SK-N-SH treated with all-trans-retinoic acid at 6 μM for 48 hours (cell line): ENCODE results near the gene FAM20C.

Experiments
- ATAC-seq: fragments of 200-7000 bp; cut with Tn5 transposase; 3 replicates; pipeline ENCODE4 v1.9.1; 2020; ENCODE audit warnings: mild to moderate bottlenecking, moderate library complexity
- ARNTL ChIP-seq: fragments of 450-650 bp; formaldehyde crosslinking; IDR thresholded peaks from 2 replicates; pipeline ENCODE4 v1.5.0; 2020; ENCODE audit warnings: low read depth, mild to moderate bottlenecking, moderate library complexity, borderline replicate concordance
- BACH2 ChIP-seq: fragments of 250-450 bp; sonication (Bioruptor Pico); IDR thresholded peaks from 2 replicates; pipeline ENCODE4 v1.9.0; 2021; ENCODE audit warnings: mild to moderate bottlenecking, borderline replicate concordance
- CSDC2 ChIP-seq: fragments of 250-450 bp; sonication (Bioruptor Pico); IDR thresholded peaks from 2 replicates; pipeline ENCODE4 v1.5.0; 2020; ENCODE audit warnings: mild to moderate bottlenecking, moderate library complexity
- CSRNP3 ChIP-seq: fragments of 250-450 bp; sonication (Bioruptor Pico); IDR thresholded peaks from 2 replicates; pipeline ENCODE4 v1.5.1; 2021; ENCODE audit warnings: mild to moderate bottlenecking, moderate library complexity
- ESRRG ChIP-seq: fragments of 250-450 bp; sonication (Bioruptor Pico); IDR thresholded peaks from 2 replicates; pipeline ENCODE4 v1.6.1; 2021; ENCODE audit warnings: mild to moderate bottlenecking
- ISL1 ChIP-seq: fragments of 250-450 bp; sonication (Bioruptor Pico); IDR thresholded peaks from 2 replicates; pipeline ENCODE4 v2.1.2; 2022; ENCODE audit warnings: mild to moderate bottlenecking, moderate library complexity
- OSR1 ChIP-seq: fragments of 250-450 bp; sonication (Bioruptor Pico); IDR thresholded peaks from 2 replicates; pipeline ENCODE4 v1.8.0; 2022; ENCODE audit warnings: moderate library complexity, mild to moderate bottlenecking, inconsistent platforms
- RARB ChIP-seq: fragments of 250-450 bp; sonication (Bioruptor Pico); IDR thresholded peaks from 2 replicates; pipeline ENCODE4 v1.8.0; 2021; ENCODE audit warnings: mild to moderate bottlenecking, moderate library complexity
- SNAI2 ChIP-seq: fragments of 250-450 bp; sonication (Bioruptor Pico); IDR thresholded peaks from 2 replicates; pipeline ENCODE4 v1.5.0; 2020; ENCODE audit warnings: mild to moderate bottlenecking, moderate library complexity
- TCF4 ChIP-seq: fragments of 250-450 bp; sonication (Bioruptor Pico); IDR thresholded peaks from 2 replicates; pipeline ENCODE4 v1.8.0; 2021; ENCODE audit warnings: mild to moderate bottlenecking, moderate library complexity, borderline replicate concordance
- TOX ChIP-seq: fragments of 250-450 bp; sonication (Bioruptor Pico); IDR thresholded peaks from 2 replicates; pipeline ENCODE4 v1.8.0; 2021; ENCODE audit warnings: mild to moderate bottlenecking, moderate library complexity, borderline replicate concordance
- ZC3H10 ChIP-seq: fragments of 250-450 bp; sonication (Bioruptor Pico); IDR thresholded peaks from 2 replicates; pipeline ENCODE4 v1.5.1; 2021; ENCODE audit warnings: mild to moderate bottlenecking, moderate library complexity
- ZFP3 ChIP-seq: fragments of 250-450 bp; sonication (Bioruptor Pico); IDR thresholded peaks from 2 replicates; pipeline ENCODE4 v1.5.0; 2020; ENCODE audit warnings: mild to moderate bottlenecking, moderate library complexity
- ZFP30 ChIP-seq: fragments of 450-650 bp; formaldehyde crosslinking; IDR thresholded peaks from 2 replicates; pipeline ENCODE4 v1.5.0; 2022; ENCODE audit warnings: mild to moderate bottlenecking, moderate library complexity
- ZNF565 ChIP-seq: fragments of 450-650 bp; formaldehyde crosslinking; conservative IDR thresholded peaks from 2 replicates; pipeline ENCODE4 v1.5.0; 2020; ENCODE audit warnings: low read depth, mild to moderate bottlenecking, moderate library complexity
- ZNF8 ChIP-seq: fragments of 450-650 bp; formaldehyde crosslinking; IDR thresholded peaks from 2 replicates; pipeline ENCODE4 v1.5.0; 2020; ENCODE audit warnings: mild to moderate bottlenecking, moderate library complexity
- TF ChIP-seq, protein P1 (sequence below): fragments of 250-450 bp; sonication (Bioruptor Pico); IDR thresholded peaks from 2 replicates; pipeline ENCODE4 v1.8.0; 2021; ENCODE audit warnings: low read depth, mild to moderate bottlenecking, moderate library complexity, borderline replicate concordance
- TF ChIP-seq, protein P2 (sequence below): fragments of 250-450 bp; sonication (Bioruptor Pico); IDR thresholded peaks from 2 replicates; pipeline ENCODE4 v1.5.1; 2020; ENCODE audit warnings: low read depth, mild to moderate bottlenecking, moderate library complexity
- TF ChIP-seq, protein P3 (sequence below): fragments of 250-450 bp; sonication (Bioruptor Pico); IDR thresholded peaks from 2 replicates; pipeline ENCODE4 v1.5.0; 2020; ENCODE audit warnings: mild to moderate bottlenecking, moderate library complexity
- TF ChIP-seq, protein P4 (sequence below): fragments of 250-450 bp; sonication (Bioruptor Pico); IDR thresholded peaks from 2 replicates; pipeline ENCODE4 v1.8.0; 2020; ENCODE audit warnings: mild to moderate bottlenecking, moderate library complexity, borderline replicate concordance

Gene FAM20C

GRCh38 chr7:167976-168791 lies 24.2 kb upstream of the FAM20C start:
- no peak for ATAC-seq
- TF ChIP-seq TOX (CRISPR knock-in tag), result no peak
- TF ChIP-seq CSDC2, result no peak
- TF ChIP-seq RARB, result no peak
- no peak for TF ChIP-seq ZFP30 (CRISPR knock-in tag)
- TF ChIP-seq, protein P1, sequence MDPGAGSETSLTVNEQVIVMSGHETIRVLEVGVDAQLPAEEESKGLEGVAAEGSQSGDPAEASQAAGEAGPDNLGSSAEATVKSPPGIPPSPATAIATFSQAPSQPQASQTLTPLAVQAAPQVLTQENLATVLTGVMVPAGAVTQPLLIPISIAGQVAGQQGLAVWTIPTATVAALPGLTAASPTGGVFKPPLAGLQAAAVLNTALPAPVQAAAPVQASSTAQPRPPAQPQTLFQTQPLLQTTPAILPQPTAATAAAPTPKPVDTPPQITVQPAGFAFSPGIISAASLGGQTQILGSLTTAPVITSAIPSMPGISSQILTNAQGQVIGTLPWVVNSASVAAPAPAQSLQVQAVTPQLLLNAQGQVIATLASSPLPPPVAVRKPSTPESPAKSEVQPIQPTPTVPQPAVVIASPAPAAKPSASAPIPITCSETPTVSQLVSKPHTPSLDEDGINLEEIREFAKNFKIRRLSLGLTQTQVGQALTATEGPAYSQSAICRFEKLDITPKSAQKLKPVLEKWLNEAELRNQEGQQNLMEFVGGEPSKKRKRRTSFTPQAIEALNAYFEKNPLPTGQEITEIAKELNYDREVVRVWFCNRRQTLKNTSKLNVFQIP (CRISPR knock-in tag), result no peak
- TF ChIP-seq SNAI2 (CRISPR knock-in tag), result no peak
- no peak for TF ChIP-seq ZC3H10 (CRISPR knock-in tag)
- no peak for TF ChIP-seq ZNF8 (CRISPR knock-in tag)
- TF ChIP-seq ISL1 (CRISPR knock-in tag), result no peak
- TF ChIP-seq ESRRG (CRISPR knock-in tag), result no peak

DNA sequence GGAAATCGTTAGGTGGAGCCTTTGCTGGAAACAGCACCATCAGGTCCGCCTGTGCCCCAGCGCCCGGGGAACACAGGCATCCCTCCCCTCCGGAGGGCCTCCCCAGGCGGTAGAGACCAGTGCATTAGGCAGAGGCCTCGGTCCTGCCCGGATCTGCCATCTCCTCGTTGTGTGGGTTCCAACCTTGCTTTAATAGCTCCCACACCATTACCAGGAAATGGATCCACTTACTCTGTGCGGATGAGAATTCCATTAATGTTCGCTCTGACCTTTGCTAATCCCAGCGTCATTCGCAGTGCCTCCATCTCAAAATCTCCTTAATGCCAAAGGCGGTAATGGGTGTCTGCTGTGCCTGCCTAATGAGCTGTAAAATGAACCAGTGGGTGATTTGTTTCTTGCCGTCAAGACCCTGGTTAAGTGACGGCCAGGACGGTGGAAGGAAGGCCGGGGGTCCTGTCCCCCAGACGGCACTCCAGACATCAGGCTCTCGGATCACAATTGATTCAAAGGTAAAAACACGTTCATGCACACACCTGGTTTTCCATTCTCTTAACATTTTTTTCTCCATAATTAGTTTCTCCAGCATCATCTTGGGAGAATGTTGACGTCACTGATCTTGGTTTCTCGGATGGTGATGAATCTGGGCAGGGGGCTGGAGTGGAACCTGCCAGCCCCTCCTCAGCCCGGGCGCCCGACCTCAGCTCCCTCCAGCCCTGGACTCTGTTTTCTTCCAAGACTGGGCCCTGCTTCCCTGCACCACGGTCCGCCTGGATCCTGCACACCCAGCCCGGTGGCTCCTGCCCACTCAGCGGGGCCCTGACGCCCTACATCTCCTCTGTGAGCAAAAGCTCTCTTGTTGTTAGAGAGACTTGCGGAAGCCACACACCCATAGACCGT lies 22.8 kb upstream of the FAM20C start:
- TF ChIP-seq, protein P2, sequence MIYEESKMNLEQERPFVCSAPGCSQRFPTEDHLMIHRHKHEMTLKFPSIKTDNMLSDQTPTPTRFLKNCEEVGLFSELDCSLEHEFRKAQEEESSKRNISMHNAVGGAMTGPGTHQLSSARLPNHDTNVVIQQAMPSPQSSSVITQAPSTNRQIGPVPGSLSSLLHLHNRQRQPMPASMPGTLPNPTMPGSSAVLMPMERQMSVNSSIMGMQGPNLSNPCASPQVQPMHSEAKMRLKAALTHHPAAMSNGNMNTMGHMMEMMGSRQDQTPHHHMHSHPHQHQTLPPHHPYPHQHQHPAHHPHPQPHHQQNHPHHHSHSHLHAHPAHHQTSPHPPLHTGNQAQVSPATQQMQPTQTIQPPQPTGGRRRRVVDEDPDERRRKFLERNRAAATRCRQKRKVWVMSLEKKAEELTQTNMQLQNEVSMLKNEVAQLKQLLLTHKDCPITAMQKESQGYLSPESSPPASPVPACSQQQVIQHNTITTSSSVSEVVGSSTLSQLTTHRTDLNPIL (CRISPR knock-in tag), result no peak
- TF ChIP-seq OSR1 (CRISPR knock-in tag), result no peak
- TF ChIP-seq TCF4 (CRISPR knock-in tag), result no peak
- TF ChIP-seq, protein P3, sequence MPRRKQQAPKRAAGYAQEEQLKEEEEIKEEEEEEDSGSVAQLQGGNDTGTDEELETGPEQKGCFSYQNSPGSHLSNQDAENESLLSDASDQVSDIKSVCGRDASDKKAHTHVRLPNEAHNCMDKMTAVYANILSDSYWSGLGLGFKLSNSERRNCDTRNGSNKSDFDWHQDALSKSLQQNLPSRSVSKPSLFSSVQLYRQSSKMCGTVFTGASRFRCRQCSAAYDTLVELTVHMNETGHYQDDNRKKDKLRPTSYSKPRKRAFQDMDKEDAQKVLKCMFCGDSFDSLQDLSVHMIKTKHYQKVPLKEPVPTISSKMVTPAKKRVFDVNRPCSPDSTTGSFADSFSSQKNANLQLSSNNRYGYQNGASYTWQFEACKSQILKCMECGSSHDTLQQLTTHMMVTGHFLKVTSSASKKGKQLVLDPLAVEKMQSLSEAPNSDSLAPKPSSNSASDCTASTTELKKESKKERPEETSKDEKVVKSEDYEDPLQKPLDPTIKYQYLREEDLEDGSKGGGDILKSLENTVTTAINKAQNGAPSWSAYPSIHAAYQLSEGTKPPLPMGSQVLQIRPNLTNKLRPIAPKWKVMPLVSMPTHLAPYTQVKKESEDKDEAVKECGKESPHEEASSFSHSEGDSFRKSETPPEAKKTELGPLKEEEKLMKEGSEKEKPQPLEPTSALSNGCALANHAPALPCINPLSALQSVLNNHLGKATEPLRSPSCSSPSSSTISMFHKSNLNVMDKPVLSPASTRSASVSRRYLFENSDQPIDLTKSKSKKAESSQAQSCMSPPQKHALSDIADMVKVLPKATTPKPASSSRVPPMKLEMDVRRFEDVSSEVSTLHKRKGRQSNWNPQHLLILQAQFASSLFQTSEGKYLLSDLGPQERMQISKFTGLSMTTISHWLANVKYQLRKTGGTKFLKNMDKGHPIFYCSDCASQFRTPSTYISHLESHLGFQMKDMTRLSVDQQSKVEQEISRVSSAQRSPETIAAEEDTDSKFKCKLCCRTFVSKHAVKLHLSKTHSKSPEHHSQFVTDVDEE (CRISPR knock-in tag), result no peak
- TF ChIP-seq ZNF565 (CRISPR knock-in tag), result no peak
- no peak for TF ChIP-seq ZFP3 (CRISPR knock-in tag)
- TF ChIP-seq ARNTL (CRISPR knock-in tag), result no peak
- no peak for TF ChIP-seq ESRRG (CRISPR knock-in tag)
- TF ChIP-seq SNAI2 (CRISPR knock-in tag), result no peak
- TF ChIP-seq CSRNP3 (CRISPR knock-in tag), result no peak
- TF ChIP-seq, protein P4, sequence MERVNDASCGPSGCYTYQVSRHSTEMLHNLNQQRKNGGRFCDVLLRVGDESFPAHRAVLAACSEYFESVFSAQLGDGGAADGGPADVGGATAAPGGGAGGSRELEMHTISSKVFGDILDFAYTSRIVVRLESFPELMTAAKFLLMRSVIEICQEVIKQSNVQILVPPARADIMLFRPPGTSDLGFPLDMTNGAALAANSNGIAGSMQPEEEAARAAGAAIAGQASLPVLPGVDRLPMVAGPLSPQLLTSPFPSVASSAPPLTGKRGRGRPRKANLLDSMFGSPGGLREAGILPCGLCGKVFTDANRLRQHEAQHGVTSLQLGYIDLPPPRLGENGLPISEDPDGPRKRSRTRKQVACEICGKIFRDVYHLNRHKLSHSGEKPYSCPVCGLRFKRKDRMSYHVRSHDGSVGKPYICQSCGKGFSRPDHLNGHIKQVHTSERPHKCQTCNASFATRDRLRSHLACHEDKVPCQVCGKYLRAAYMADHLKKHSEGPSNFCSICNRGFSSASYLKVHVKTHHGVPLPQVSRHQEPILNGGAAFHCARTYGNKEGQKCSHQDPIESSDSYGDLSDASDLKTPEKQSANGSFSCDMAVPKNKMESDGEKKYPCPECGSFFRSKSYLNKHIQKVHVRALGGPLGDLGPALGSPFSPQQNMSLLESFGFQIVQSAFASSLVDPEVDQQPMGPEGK, result no peak
- no peak for TF ChIP-seq ISL1 (CRISPR knock-in tag)
- TF ChIP-seq ZNF8 (CRISPR knock-in tag), result no peak
- no peak for TF ChIP-seq BACH2
- no peak for TF ChIP-seq CSDC2
- ATAC-seq, result no peak
